BE2C (cell line): ENCODE results near the gene CIBAR2.

ENCODE experiments used
- DNase-seq: peaks from one replicate; pipeline ENCODE4 v3.0.0-alpha.2; 2020
- H3K27me3 ChIP-seq: fragments of 250-450 bp; sonication (Bioruptor Pico); 2 replicates; pipeline ENCODE4 v1.5.1; 2020; ENCODE audit warnings: mild to moderate bottlenecking
- H3K36me3 ChIP-seq: fragments of 250-450 bp; sonication (Bioruptor Pico); 2 replicates; pipeline ENCODE4 v1.5.1; 2020; ENCODE audit warnings: mild to moderate bottlenecking
- H3K4me1 ChIP-seq: fragments of 250-450 bp; sonication (Bioruptor Pico); 2 replicates; pipeline ENCODE4 v1.5.1; 2020
- H3K4me3 ChIP-seq: 2 replicates; pipeline ENCODE4 v1.5.1; 2011; ENCODE audit warnings: low read depth, low read length
- H3K9me3 ChIP-seq: fragments of 250-450 bp; sonication (Bioruptor Pico); 2 replicates; pipeline ENCODE4 v1.5.1; 2020
- TF ChIP-seq, protein P1 (sequence below): IDR thresholded peaks from 2 replicates; pipeline ENCODE4 v1.5.1; 2012; ENCODE audit warnings: mild to moderate bottlenecking, low read depth, low read length

The CIBAR2 gene

DNA sequence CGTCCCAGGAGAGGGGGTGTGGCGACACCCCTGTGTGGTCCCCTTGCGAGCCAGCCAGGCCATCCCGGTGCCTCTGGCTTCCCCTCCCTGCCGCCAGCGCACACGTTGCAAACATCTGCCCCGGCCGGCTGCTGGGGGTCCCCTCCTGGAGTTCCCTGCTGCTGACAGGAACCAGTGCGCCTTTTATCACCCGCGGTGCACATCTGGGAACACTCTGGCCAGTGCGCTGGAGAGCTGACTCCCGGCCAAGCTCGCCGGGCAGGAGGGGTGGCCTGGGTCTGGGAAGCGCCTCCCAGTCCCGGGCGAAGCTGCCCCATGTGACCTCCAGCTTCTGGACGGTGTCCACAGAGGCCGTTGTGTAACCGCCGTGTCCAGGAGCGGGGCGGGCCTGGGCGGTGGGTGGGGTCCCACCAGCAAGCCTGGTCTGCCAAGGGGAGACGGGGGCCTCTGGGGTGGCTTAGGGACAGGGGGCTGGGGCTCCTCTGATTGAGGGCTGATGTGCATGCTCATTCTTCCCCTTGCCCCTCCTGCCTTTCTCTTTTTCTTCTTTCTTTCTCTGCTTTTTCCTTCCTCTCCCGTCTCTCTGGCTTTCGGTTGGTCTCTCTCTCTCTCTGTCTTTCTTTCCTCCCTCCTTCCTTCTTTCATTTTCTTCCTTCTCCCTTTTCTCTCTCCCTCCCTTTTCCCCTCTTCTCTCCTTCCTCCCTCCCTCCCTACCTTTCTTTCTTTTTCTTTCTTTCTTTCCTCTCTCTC, 25.2 kb upstream of the CIBAR2 start:
- Histone ChIP-seq H3K4me1 (peaks cover 10% of the 10 kb centered on the region), H3K9me3 (no peaks in the 10 kb centered on the region), H3K27me3 (no peaks in the 10 kb centered on the region), H3K4me3 (peak overlapping the region; percentile 26), H3K36me3 (no peaks in the 10 kb centered on the region)
- DNase-seq = peak; percentile 85
- TF ChIP-seq, protein P1, sequence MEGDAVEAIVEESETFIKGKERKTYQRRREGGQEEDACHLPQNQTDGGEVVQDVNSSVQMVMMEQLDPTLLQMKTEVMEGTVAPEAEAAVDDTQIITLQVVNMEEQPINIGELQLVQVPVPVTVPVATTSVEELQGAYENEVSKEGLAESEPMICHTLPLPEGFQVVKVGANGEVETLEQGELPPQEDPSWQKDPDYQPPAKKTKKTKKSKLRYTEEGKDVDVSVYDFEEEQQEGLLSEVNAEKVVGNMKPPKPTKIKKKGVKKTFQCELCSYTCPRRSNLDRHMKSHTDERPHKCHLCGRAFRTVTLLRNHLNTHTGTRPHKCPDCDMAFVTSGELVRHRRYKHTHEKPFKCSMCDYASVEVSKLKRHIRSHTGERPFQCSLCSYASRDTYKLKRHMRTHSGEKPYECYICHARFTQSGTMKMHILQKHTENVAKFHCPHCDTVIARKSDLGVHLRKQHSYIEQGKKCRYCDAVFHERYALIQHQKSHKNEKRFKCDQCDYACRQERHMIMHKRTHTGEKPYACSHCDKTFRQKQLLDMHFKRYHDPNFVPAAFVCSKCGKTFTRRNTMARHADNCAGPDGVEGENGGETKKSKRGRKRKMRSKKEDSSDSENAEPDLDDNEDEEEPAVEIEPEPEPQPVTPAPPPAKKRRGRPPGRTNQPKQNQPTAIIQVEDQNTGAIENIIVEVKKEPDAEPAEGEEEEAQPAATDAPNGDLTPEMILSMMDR = no peak

DNA sequence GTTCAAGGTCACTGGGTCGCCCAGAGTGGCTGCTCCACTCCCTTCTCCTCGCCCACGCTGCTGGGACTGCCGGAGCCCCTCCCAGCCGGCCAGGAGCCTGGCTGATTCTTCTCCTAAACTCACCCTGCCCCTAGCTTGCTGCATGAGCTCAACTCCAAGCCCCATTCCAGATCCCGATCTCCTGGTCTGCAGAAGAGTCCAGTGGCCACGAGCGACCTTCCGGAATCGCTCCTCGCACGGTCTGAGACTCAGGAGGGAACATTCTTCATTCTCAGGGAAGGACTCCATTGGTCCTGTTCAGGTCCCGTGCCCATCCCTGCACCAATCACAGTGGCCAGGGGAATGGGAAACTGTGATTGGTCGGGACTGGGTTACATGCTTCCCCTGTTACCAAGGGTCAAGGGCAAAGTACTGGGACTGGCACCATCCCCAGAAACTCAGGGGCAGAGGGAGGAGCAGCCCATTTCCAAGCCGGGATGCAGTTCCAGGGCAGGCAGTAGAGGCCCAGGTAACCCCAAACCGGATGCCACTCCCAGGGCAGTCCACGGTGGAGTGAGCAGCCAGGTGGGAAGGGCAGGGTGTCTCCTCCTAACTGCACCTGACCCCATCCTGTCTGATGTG, 24.5 kb upstream of the CIBAR2 start:
- no peak for DNase-seq
- TF ChIP-seq, protein P1 = no peak
- Histone ChIP-seq H3K36me3 (no peaks in the 10 kb centered on the region), H3K27me3 (no peaks in the 10 kb centered on the region), H3K4me3 (peak overlapping the region; percentile 26; the same call in 1 of the 2 replicates), H3K9me3 (no peaks in the 10 kb centered on the region), H3K4me1 (peaks cover 10% of the 10 kb centered on the region)

DNA sequence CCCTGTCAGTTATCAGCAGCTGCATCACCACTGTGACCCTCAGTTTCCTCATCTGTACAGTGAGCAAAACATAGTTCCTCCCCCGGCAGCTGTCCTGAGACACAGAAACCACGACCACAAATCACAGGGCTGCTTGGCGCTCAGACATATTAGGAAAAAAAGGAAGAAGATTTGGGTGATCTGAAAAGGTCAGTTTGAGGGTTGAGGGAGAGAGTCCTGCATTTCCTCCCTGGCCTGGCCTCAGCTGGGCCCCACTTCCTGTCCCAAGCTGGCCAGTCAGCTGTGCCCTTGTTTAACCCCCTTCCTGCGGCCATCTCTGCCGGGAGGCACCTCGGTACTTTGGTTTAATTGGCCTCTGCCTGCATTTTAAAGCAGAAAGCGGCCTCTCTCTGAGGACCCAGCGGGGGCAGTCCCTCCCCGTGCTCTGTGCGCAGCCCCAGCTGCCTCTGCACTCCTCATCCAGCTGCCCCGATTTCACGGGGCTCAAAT, 24.0 kb upstream of the CIBAR2 start:
- H3K4me1 ChIP-seq = peaks cover 10% of the 10 kb centered on the region
- no peaks in the 10 kb centered on the region for H3K9me3 ChIP-seq
- H3K27me3 ChIP-seq = no peaks in the 10 kb centered on the region
- no peak for DNase-seq
- H3K4me3 ChIP-seq = no peak overlapping the region
- TF ChIP-seq, protein P1 = no peak
- no peaks in the 10 kb centered on the region for H3K36me3 ChIP-seq

DNA sequence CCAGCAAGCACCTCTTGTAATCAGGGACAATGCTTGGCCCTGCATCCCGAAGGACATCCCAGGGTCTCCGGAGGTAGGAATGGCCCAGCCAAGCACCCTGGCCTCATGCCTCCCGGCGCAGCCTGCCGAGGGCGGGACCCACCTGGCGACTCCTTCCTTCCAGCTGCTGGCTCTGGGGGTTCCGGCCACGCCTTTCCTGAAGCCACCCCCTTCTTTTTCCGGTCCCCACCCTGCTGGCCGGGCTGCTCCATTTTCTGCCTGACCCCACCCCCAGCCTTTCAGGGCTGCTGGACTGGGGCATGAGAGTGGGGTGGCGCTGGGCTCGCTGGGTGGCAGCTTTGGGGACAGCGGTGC, 22.5 kb upstream of the CIBAR2 start:
- TF ChIP-seq, protein P1 = no peak
- no peaks in the 10 kb centered on the region for H3K27me3 ChIP-seq
- peaks cover 10% of the 10 kb centered on the region for H3K4me1 ChIP-seq
- no peak for DNase-seq
- H3K36me3 ChIP-seq = no peaks in the 10 kb centered on the region
- no peaks in the 10 kb centered on the region for H3K9me3 ChIP-seq
- H3K4me3 ChIP-seq = no peak overlapping the region

DNA sequence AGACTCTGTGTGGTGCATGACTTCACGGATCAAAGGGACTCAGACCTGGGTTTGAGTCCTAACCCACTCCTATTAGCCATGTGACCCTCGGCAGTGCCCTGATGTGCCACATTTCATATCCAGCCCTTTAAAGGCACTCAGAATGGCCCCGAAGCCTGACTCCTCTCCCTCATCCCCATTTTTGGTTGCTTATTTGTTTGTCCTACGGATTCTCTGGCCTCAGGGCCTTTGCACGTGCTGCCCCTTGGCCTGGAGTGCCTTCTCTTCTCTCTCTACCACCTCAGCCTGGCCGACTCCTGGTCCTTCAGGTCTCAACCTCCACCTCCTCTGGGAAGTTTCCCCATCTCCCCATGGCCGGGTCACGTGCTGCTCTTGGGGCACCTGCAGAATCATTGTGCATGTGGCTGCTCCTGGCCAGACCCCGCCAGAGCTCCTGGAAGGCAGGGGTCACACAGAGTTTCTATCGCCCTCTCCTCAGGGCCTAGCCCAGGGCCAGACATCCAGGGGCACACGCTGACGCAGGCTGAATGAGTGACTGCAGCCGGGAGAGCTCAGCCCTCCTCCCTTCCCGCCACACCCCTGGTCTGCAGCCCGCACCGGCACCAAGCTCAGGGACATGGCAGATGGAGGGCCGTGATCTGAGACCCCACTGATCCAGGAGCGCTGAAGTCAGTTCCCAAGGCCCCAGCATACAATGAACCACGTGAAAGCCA, 22.0 kb upstream of the CIBAR2 start:
- H3K4me1 ChIP-seq = peaks cover 10% of the 10 kb centered on the region
- no peaks in the 10 kb centered on the region for H3K36me3 ChIP-seq
- TF ChIP-seq, protein P1 = no peak
- H3K9me3 ChIP-seq = no peaks in the 10 kb centered on the region
- no peak for DNase-seq
- no peak overlapping the region for H3K4me3 ChIP-seq
- no peaks in the 10 kb centered on the region for H3K27me3 ChIP-seq

DNA sequence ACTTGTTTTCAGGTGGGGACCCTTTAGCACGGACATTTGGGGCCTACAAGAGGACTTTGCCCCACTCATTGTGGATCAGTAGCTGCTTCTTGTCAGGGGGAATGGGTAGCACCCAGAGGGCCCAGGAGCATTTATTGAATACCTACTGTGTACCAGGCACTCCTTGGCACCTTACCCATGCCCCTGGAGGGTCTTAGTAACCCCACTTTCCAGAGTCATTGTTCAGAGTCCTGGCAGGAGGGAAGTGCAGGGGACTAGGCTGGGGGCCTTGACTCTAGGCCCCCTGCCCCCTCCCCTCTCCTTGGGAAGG, 21.0 kb upstream of the CIBAR2 start:
- TF ChIP-seq, protein P1 = no peak
- Histone ChIP-seq H3K4me3 (no peak overlapping the region), H3K4me1 (peaks cover 10% of the 10 kb centered on the region), H3K27me3 (no peaks in the 10 kb centered on the region), H3K9me3 (no peaks in the 10 kb centered on the region), H3K36me3 (no peaks in the 10 kb centered on the region)
- DNase-seq = no peak
